ENCODE measurements around the gene CD6.

The CD6 gene

DNA sequence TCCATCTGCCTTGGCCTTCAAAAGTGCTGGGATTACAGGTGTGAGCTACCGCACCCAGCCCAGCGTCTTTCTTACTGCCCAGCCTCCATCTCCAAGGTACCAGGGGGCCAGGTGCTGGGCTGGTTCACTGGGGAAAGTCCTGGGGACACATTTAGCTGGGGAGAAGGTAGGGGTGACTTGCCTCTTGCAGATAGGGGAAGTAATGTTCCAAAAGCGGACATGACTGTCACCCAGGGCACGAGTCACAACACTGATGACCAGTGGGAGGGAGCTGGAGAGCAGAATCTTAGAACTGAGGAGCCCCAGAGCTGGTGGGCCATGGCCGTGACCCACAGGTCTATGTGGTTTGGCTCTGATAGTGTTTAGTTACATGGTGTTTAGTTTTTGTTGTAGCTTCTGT, 17.1 kb upstream of the CD6 start:
- Histone ChIP-seq H3K36me3 (ENCODE audit: control insufficient read depth, low read length) (peaks cover 7% of the 10 kb centered on the region; the same call in 1 of the 2 replicates), H3K9me2 (replicated peaks; ENCODE audit: control insufficient read depth, low read length) (no peaks in the 10 kb centered on the region), H3K27me3 (ENCODE audit: control insufficient read depth, low read length) (no peaks in the 10 kb centered on the region), H4K20me1 (ENCODE audit: control insufficient read depth, insufficient read depth, low read depth, low read length) (no peaks in the 10 kb centered on the region), H3K4me2 (ENCODE audit: low read length) (peak overlapping the region; percentile 99), H3K4me1 (ENCODE audit: control insufficient read depth, low read length) (peaks cover 50% of the 10 kb centered on the region), H3F3A (ENCODE audit: control insufficient read depth, insufficient read depth) (peaks cover 6% of the 10 kb centered on the region; the same call in 1 of the 2 replicates), H3K79me2 (ENCODE audit: control insufficient read depth, low read length) (peaks cover 25% of the 10 kb centered on the region), H3K4me3 (ENCODE audit: low read length) (peak overlapping the region; percentile 37), H3K27ac (ENCODE audit: low read depth, low read length) (peak overlapping the region; percentile 91; the same call in 1 of the 2 replicates), H3K9me3 (ENCODE audit: control insufficient read depth, insufficient read depth, low read length) (no peaks in the 10 kb centered on the region)
- no peak for TF ChIP-seq EZH2phosphoT487 (IDR thresholded peaks at IDR 0.05; ENCODE audit: borderline replicate concordance, low read length)
- TF ChIP-seq, protein P1, sequence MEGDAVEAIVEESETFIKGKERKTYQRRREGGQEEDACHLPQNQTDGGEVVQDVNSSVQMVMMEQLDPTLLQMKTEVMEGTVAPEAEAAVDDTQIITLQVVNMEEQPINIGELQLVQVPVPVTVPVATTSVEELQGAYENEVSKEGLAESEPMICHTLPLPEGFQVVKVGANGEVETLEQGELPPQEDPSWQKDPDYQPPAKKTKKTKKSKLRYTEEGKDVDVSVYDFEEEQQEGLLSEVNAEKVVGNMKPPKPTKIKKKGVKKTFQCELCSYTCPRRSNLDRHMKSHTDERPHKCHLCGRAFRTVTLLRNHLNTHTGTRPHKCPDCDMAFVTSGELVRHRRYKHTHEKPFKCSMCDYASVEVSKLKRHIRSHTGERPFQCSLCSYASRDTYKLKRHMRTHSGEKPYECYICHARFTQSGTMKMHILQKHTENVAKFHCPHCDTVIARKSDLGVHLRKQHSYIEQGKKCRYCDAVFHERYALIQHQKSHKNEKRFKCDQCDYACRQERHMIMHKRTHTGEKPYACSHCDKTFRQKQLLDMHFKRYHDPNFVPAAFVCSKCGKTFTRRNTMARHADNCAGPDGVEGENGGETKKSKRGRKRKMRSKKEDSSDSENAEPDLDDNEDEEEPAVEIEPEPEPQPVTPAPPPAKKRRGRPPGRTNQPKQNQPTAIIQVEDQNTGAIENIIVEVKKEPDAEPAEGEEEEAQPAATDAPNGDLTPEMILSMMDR (IDR thresholded peaks at IDR 0.05; ENCODE audit: low read depth, low read length, poor library complexity, severe bottlenecking), result no peak

DNA sequence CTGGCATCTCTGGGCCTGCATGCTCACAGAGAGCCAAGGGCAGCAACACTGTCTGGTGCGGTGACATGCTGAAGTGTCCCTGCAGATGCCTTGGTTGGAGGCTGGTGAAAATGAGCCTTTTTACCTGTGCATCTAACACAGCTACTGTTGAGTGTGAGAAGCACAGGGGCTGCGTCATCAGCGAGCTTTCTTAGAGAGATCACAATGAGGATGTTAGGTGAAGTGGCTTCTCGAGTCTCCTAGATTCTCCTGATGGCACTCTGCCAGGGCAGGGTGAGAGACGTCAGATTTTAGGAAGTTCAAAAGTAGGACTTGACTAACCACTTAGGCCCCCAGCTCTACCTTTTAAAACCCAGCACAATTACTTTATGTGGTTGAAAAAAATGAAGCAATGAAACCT, 15.9 kb upstream of the CD6 start:
- Histone ChIP-seq H4K20me1 (ENCODE audit: control insufficient read depth, insufficient read depth, low read depth, low read length) (no peaks in the 10 kb centered on the region), H3K79me2 (ENCODE audit: control insufficient read depth, low read length) (peaks cover 13% of the 10 kb centered on the region), H3K36me3 (ENCODE audit: control insufficient read depth, low read length) (peaks cover 3% of the 10 kb centered on the region; the same call in 1 of the 2 replicates), H3K4me1 (ENCODE audit: control insufficient read depth, low read length) (peaks cover 42% of the 10 kb centered on the region), H3K4me3 (ENCODE audit: low read length) (no peak overlapping the region), H3K27ac (ENCODE audit: low read depth, low read length) (no peak overlapping the region), H3K9me2 (replicated peaks; ENCODE audit: control insufficient read depth, low read length) (no peaks in the 10 kb centered on the region), H3F3A (ENCODE audit: control insufficient read depth, insufficient read depth) (peaks cover 3% of the 10 kb centered on the region; the same call in 1 of the 2 replicates), H3K27me3 (ENCODE audit: control insufficient read depth, low read length) (no peaks in the 10 kb centered on the region), H3K4me2 (ENCODE audit: low read length) (no peak overlapping the region), H3K9me3 (ENCODE audit: control insufficient read depth, insufficient read depth, low read length) (no peaks in the 10 kb centered on the region)
- TF ChIP-seq EZH2phosphoT487 (IDR thresholded peaks at IDR 0.05; ENCODE audit: borderline replicate concordance, low read length), result no peak

DNA sequence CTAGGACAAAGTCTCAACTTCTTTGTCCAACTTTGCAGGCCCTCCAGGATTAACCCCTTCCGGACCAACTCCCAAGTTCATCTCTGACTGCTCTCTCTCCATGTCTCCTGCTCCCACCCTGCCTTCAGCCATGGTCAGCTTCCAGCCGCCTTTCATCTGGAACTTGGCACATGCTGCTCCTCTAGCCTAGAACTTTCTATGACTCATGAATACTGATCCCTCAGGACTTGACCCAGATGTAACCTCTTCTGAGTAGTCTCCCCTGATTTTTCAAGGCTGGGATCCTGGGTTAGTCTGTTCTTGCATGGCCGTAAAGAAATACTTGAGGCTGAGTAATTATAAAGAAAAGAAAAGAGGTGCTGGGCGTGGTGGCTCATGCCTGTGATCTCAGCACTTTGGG, 14.3 kb upstream of the CD6 start:
- Histone ChIP-seq H3K4me2 (ENCODE audit: low read length) (no peak overlapping the region), H3K27me3 (ENCODE audit: control insufficient read depth, low read length) (no peaks in the 10 kb centered on the region), H3K27ac (ENCODE audit: low read depth, low read length) (no peak overlapping the region)

DNA sequence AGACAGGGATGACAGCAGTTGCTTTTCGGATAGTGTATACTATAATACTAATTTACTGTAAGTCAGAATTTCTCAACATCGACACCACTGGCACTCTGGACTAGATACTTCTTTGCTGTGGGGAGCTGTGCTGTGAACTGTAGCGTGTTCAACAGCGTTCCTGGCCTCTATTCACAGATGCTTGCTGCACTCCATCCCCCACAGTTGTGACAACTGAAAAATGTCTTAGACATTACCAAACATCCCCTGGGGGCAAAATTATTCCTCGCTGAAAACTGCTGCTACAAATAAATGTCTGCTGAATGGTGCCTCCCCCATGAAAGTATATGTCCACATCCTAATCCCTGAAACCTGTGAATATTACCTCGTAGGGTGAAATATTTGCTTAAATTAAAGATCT, 12.0 kb upstream of the CD6 start:
- Histone ChIP-seq H3K27me3 (ENCODE audit: control insufficient read depth, low read length) (no peaks in the 10 kb centered on the region; the same call in 1 of the 2 replicates), H3K27ac (ENCODE audit: low read depth, low read length) (no peak overlapping the region), H3K9me2 (replicated peaks; ENCODE audit: control insufficient read depth, low read length) (no peaks in the 10 kb centered on the region), H3K4me1 (ENCODE audit: control insufficient read depth, low read length) (peaks cover 14% of the 10 kb centered on the region), H3K4me3 (ENCODE audit: low read length) (no peak overlapping the region), H3F3A (ENCODE audit: control insufficient read depth, insufficient read depth) (0 out of 2 replicates have a peak, but pooled peaks cover 6% of the 10 kb centered on the region), H4K20me1 (ENCODE audit: control insufficient read depth, insufficient read depth, low read depth, low read length) (no peaks in the 10 kb centered on the region), H3K9me3 (ENCODE audit: control insufficient read depth, insufficient read depth, low read length) (no peaks in the 10 kb centered on the region), H3K79me2 (ENCODE audit: control insufficient read depth, low read length) (no peaks in the 10 kb centered on the region), H3K36me3 (ENCODE audit: control insufficient read depth, low read length) (no peaks in the 10 kb centered on the region), H3K4me2 (ENCODE audit: low read length) (no peak overlapping the region)
- no peak for TF ChIP-seq EZH2phosphoT487 (IDR thresholded peaks at IDR 0.05; ENCODE audit: borderline replicate concordance, low read length)
- TF ChIP-seq, protein P1 (IDR thresholded peaks at IDR 0.05; ENCODE audit: low read depth, low read length, poor library complexity, severe bottlenecking), result no peak

More for the DNA sequence above, 14.3 kb upstream of the CD6 start:
- Histone ChIP-seq H3K4me1 (ENCODE audit: control insufficient read depth, low read length) (peaks cover 37% of the 10 kb centered on the region), H4K20me1 (ENCODE audit: control insufficient read depth, insufficient read depth, low read depth, low read length) (no peaks in the 10 kb centered on the region), H3K4me3 (ENCODE audit: low read length) (no peak overlapping the region), H3K36me3 (ENCODE audit: control insufficient read depth, low read length) (no peaks in the 10 kb centered on the region), H3K9me2 (replicated peaks; ENCODE audit: control insufficient read depth, low read length) (no peaks in the 10 kb centered on the region), H3K9me3 (ENCODE audit: control insufficient read depth, insufficient read depth, low read length) (no peaks in the 10 kb centered on the region), H3K79me2 (ENCODE audit: control insufficient read depth, low read length) (no peaks in the 10 kb centered on the region), H3F3A (ENCODE audit: control insufficient read depth, insufficient read depth) (peaks cover 3% of the 10 kb centered on the region; the same call in 1 of the 2 replicates)
- no peak for TF ChIP-seq EZH2phosphoT487 (IDR thresholded peaks at IDR 0.05; ENCODE audit: borderline replicate concordance, low read length)
- TF ChIP-seq, protein P1 (IDR thresholded peaks at IDR 0.05; ENCODE audit: low read depth, low read length, poor library complexity, severe bottlenecking), result no peak
